WTC11 (cell line): ENCODE results near the gene SAMD3.

Source experiments
- CREB1 ChIP-seq: sonication (generic); formaldehyde crosslinking; IDR thresholded peaks from 2 replicates; pipeline ENCODE4 v1.8.0; 2023; ENCODE audit warnings: mild to moderate bottlenecking, missing genetic modification reagents
- CTCF ChIP-seq: fragments of 200-600 bp; IDR thresholded peaks from 2 replicates; pipeline ENCODE4 v1.8.0; 2022; ENCODE audit warnings: antibody characterized with exemption
- HMGXB4 ChIP-seq: sonication (generic); formaldehyde crosslinking; IDR thresholded peaks from 2 replicates; pipeline ENCODE4 v1.8.1; 2023; ENCODE audit warnings: mild to moderate bottlenecking, moderate library complexity, missing genetic modification reagents
- IRF2 ChIP-seq: sonication (generic); formaldehyde crosslinking; IDR thresholded peaks from 2 replicates; pipeline ENCODE4 v1.8.0; 2022; ENCODE audit warnings: low read depth, missing genetic modification reagents, borderline replicate concordance
- JAZF1 ChIP-seq: fragments of 250-450 bp; sonication (Bioruptor Pico); IDR thresholded peaks from 2 replicates; pipeline ENCODE4 v1.9.0; 2021; ENCODE audit warnings: moderate library complexity, mild to moderate bottlenecking, inconsistent platforms
- MAX ChIP-seq: sonication (generic); formaldehyde crosslinking; IDR thresholded peaks from 2 replicates; pipeline ENCODE4 v1.8.0; 2022; ENCODE audit warnings: mild to moderate bottlenecking, missing genetic modification reagents
- MYBL2 ChIP-seq: sonication (generic); formaldehyde crosslinking; IDR thresholded peaks from 2 replicates; pipeline ENCODE4 v1.8.1; 2023; ENCODE audit warnings: mild to moderate bottlenecking, moderate library complexity, missing genetic modification reagents
- SP1 ChIP-seq: sonication (generic); formaldehyde crosslinking; conservative IDR thresholded peaks from 2 replicates; pipeline ENCODE4 v1.8.1; 2022; ENCODE audit warnings: missing genetic modification reagents
- USF2 ChIP-seq: sonication (generic); formaldehyde crosslinking; IDR thresholded peaks from 2 replicates; pipeline ENCODE4 v1.8.1; 2023; ENCODE audit warnings: mild to moderate bottlenecking, missing genetic modification reagents, moderate library complexity
- ZNF263 ChIP-seq: sonication (generic); formaldehyde crosslinking; IDR thresholded peaks from 2 replicates; pipeline ENCODE4 v1.8.1; 2022; ENCODE audit warnings: low read depth, mild to moderate bottlenecking, moderate library complexity, missing genetic modification reagents
- ZNF512 ChIP-seq: sonication (generic); formaldehyde crosslinking; IDR thresholded peaks from 2 replicates; pipeline ENCODE4 v1.8.1; 2022; ENCODE audit warnings: missing genetic modification reagents, borderline replicate concordance

- TF ChIP-seq CTCF (no peak), MYBL2 (CRISPR knock-in tag) (no peak), CREB1 (CRISPR knock-in tag) (no peak), ZNF263 (no peak), USF2 (no peak), HMGXB4 (CRISPR knock-in tag) (no peak), MAX (CRISPR knock-in tag) (no peak), ZNF512 (CRISPR knock-in tag) (no peak), SP1 (CRISPR knock-in tag) (no peak), JAZF1 (CRISPR knock-in tag) (no peak), IRF2 (CRISPR knock-in tag) (no peak)
These were observed 36.4 kb upstream of the SAMD3 start for GRCh38 chr6:130259140-130259539.
